M059J (cell line): ENCODE measurements around the gene GGT7. TPM values are rescaled to one million over a fixed set of nuclear protein-coding genes. Genes with fewer than 3 reads are reported as not detected.

Source experiments
- total RNA-seq: library from RNA; depleted of rRNA; stranded (reverse); fragments of >200 nt; shearing (Covaris generic); gene quantifications from 2 replicates; pipeline ENCODE4 v1.2.3, GENCODE V29; 2014; rRNA removed

Gene GGT7
- total RNA-seq, 1 experiment from 2014 or later = 2.1 TPM

Other genes with a start within 250 kb of the GGT7 start
- gene PIGU, start 195.8 kb downstream of the GGT7 start, total RNA-seq = 51.5 and 60.7 TPM in 2 replicates
- gene TP53INP2, start 168.5 kb downstream of the GGT7 start, total RNA-seq = 11.3 and 17.4 TPM in 2 replicates
- gene NCOA6, start 47.2 kb downstream of the GGT7 start, total RNA-seq = 7.5 and 14.5 TPM in 2 replicates
- gene ACSS2, start 3.8 kb upstream of the GGT7 start, total RNA-seq = 26.0 and 34.2 TPM in 2 replicates
- 112 and 121 TPM in 2 replicates for gene GSS, start 83.0 kb upstream of the GGT7 start, total RNA-seq
- gene MYH7B, start 83.0 kb upstream of the GGT7 start, total RNA-seq = 0.05 TPM in 1 of 2 replicates, not detected in the other
- 90.6 and 94.4 TPM in 2 replicates for gene TRPC4AP, start 220.0 kb upstream of the GGT7 start, total RNA-seq